ENCODE data around the gene TBC1D10A.

DNA sequence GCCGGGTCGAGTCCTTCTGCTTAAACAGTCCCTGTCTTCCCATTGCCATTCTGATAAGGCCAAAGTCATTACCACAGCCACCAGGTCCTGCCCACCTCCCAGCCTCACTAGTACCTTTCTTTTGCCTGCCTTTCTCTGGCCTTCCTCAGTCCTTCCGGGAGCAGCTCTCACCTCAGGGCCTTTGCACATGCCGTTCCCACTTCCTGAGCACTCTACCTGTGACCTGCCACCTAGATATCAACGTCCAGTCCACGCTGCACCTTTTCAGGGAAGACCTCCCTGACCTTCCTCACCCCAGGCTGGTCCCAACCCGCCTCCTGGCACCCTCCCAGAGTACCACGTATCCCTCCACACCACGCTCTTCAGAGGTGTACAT lies 52.3 kb downstream of the TBC1D10A start:
- TF ChIP-seq, protein P1, sequence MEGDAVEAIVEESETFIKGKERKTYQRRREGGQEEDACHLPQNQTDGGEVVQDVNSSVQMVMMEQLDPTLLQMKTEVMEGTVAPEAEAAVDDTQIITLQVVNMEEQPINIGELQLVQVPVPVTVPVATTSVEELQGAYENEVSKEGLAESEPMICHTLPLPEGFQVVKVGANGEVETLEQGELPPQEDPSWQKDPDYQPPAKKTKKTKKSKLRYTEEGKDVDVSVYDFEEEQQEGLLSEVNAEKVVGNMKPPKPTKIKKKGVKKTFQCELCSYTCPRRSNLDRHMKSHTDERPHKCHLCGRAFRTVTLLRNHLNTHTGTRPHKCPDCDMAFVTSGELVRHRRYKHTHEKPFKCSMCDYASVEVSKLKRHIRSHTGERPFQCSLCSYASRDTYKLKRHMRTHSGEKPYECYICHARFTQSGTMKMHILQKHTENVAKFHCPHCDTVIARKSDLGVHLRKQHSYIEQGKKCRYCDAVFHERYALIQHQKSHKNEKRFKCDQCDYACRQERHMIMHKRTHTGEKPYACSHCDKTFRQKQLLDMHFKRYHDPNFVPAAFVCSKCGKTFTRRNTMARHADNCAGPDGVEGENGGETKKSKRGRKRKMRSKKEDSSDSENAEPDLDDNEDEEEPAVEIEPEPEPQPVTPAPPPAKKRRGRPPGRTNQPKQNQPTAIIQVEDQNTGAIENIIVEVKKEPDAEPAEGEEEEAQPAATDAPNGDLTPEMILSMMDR (IDR thresholded peaks at IDR 0.05), result no peak
- TF ChIP-seq NR2C2 (CRISPR knock-in tag; IDR thresholded peaks at IDR 0.05), result no peak
